GM12873 (cell line): ENCODE data around the gene MAD1L1.

Experiments
- CTCF ChIP-seq: IDR thresholded peaks from 2 replicates; pipeline ENCODE4 v1.5.1; 2012; ENCODE audit warnings: low read depth, mild to moderate bottlenecking, moderate library complexity, low read length, control low read depth; ENCODE audit not compliant: insufficient read depth; ENCODE audit errors: missing control alignments

The MAD1L1 gene

DNA sequence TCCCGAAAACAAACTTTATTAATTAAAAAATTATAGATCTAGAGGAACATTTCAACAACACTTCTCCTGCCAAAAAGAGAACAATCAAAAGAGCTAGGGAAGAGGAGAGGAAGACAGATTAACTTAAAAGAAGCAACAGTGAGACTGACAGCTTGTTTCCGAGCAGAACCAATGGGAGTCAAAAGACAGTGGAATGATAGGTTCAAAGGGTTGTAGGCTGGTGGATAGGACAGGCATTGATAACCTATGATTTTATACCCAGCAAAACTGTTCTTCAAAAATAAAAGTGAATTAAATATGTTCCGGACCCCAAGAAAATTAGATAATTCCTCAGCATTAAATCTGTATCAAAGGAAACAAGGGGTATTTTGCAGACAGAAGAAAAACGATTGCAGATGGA is 207.6 kb downstream of the MAD1L1 start:
- TF ChIP-seq CTCF, result no peak

- no peak for TF ChIP-seq CTCF
These were observed 208.2 kb downstream of the MAD1L1 start for GRCh38 chr7:2024567-2024918.

- TF ChIP-seq CTCF, result no peak
These were observed 208.7 kb downstream of the MAD1L1 start for GRCh38 chr7:2023877-2024566.

- no peak for TF ChIP-seq CTCF
These were observed 210.0 kb downstream of the MAD1L1 start for GRCh38 chr7:2022737-2023250.

GRCh38 chr7:2022021-2022409 is 210.7 kb downstream of the MAD1L1 start:
- no peak for TF ChIP-seq CTCF

DNA sequence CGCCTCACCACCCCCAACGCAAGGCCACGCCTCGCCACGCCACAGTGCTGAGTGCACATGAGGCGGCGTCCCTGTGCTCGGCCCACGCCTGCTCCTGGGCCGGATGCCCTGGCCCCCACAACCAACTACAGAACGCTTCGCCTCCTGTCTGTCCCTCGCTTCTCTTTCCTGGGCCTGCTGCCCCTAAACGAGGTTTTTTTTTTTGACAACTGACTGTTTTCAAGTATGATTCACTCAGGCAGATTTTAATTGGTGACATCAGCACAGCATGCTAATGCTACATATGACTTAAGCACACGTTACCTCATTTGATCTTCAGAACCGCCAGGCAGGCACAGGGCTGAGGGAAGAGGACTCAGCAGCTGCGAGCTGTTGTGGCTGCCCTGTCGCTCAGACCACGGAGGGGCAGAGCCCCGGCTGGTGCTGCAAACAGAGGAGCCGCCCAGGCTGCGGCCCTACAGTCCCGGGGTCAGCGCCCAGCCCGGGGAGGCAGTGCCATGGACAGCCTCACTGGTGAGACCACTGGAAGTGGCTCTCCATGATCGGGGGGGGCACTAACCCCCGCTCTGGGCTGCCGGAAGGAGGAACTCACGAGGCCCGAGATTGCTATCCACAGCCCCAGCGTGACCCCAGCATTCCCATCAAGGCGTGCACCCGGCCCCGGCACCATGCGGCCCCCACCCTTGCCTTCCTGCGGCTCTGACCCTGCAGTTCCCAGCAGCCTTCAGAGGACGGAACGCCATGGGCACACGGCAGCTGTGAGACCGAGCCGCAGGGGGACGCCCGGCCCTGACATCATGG is 212.8 kb downstream of the MAD1L1 start:
- no peak for TF ChIP-seq CTCF

GRCh38 chr7:2019461-2019710 is 213.4 kb downstream of the MAD1L1 start:
- no peak for TF ChIP-seq CTCF
